MM.1S (cell line): ENCODE data around the gene CORO2A.

Source experiments
- DNase-seq: peaks from one replicate; pipeline ENCODE4 v3.0.0-alpha.2; 2015
- H2AFZ ChIP-seq: fragments of 300-600 bp; sonication (generic); 2 replicates; pipeline ENCODE4 v1.6.0; 2016; ENCODE audit warnings: antibody characterized with exemption, low read length
- H3F3A ChIP-seq: fragments of 300-600 bp; sonication (generic); 2 replicates; pipeline ENCODE4 v1.6.1; 2016; ENCODE audit warnings: mild to moderate bottlenecking, antibody characterized with exemption, low read length, moderate library complexity, mixed read lengths; ENCODE audit not compliant: insufficient read depth
- H3K27ac ChIP-seq: fragments of 300-600 bp; sonication (generic); 2 replicates; pipeline ENCODE4 v1.5.1; 2016; ENCODE audit warnings: mild to moderate bottlenecking, low read length
- H3K27me3 ChIP-seq: fragments of 300-600 bp; sonication (generic); replicated peaks from 2 replicates; pipeline ENCODE4 v1.6.0; 2016; ENCODE audit warnings: low read length; ENCODE audit not compliant: insufficient read depth
- H3K36me3 ChIP-seq: fragments of 300-600 bp; sonication (generic); replicated peaks from 2 replicates; pipeline ENCODE4 v1.6.1; 2016; ENCODE audit warnings: mild to moderate bottlenecking, low read length, mixed read lengths; ENCODE audit not compliant: insufficient read depth
- H3K4me1 ChIP-seq: fragments of 300-600 bp; sonication (generic); 2 replicates; pipeline ENCODE4 v1.6.1; 2016; ENCODE audit warnings: low read length, mixed read lengths
- H3K4me2 ChIP-seq: fragments of 300-600 bp; sonication (generic); 2 replicates; pipeline ENCODE4 v1.6.0; 2016; ENCODE audit warnings: low read depth, low read length
- H3K4me3 ChIP-seq: fragments of 300-600 bp; sonication (generic); 2 replicates; pipeline ENCODE4 v1.5.1; 2016; ENCODE audit warnings: low read length, mixed read lengths
- H3K79me2 ChIP-seq: fragments of 300-600 bp; sonication (generic); 2 replicates; pipeline ENCODE4 v1.6.1; 2016; ENCODE audit warnings: mixed run types, low read length, mixed read lengths
- H3K9ac ChIP-seq: fragments of 300-600 bp; sonication (generic); 2 replicates; pipeline ENCODE4 v1.6.1; 2016; ENCODE audit warnings: low read length, mixed read lengths
- H3K9me2 ChIP-seq: fragments of 300-600 bp; sonication (generic); replicated peaks from 2 replicates; pipeline ENCODE4 v1.6.1; 2016; ENCODE audit warnings: mild to moderate bottlenecking, low read length, mixed read lengths; ENCODE audit not compliant: insufficient read depth
- H3K9me3 ChIP-seq: fragments of 300-600 bp; sonication (generic); replicated peaks from 2 replicates; pipeline ENCODE4 v1.6.1; 2016; ENCODE audit warnings: mild to moderate bottlenecking, low read length, mixed read lengths; ENCODE audit not compliant: insufficient read depth
- H4K20me1 ChIP-seq: fragments of 300-600 bp; sonication (generic); 2 replicates; pipeline ENCODE4 v1.6.1; 2016; ENCODE audit warnings: mild to moderate bottlenecking, low read length, moderate library complexity, mixed read lengths; ENCODE audit not compliant: insufficient read depth
- EZH2 ChIP-seq: fragments of 300-600 bp; sonication (generic); optimal IDR thresholded peaks from 2 replicates; pipeline ENCODE3; 2017; ENCODE audit warnings: low read depth, mild to moderate bottlenecking, antibody characterized with exemption, low read length, mixed read lengths
- EZH2phosphoT487 ChIP-seq: fragments of 300-600 bp; sonication (generic); IDR thresholded peaks from 2 replicates; pipeline ENCODE4 v1.6.1; 2018; ENCODE audit warnings: antibody characterized with exemption, low read length
- TF ChIP-seq, protein P1 (sequence below): fragments of 300-600 bp; sonication (generic); IDR thresholded peaks from 2 replicates; pipeline ENCODE4 v1.5.1; 2016; ENCODE audit warnings: antibody characterized with exemption, low read length, mixed read lengths

The CORO2A gene

GRCh38 chr9:98236901-98237487, 44.6 kb upstream of the CORO2A start:
- Histone ChIP-seq H3K27me3 (no peaks in the 10 kb centered on the region), H3K9me3 (no peaks in the 10 kb centered on the region), H3K79me2 (no peaks in the 10 kb centered on the region), H3K27ac (no peak overlapping the region), H3K4me1 (no peaks in the 10 kb centered on the region), H3K4me2 (no peak overlapping the region), H2AFZ (no peak overlapping the region), H3K9me2 (no peaks in the 10 kb centered on the region), H3K36me3 (no peaks in the 10 kb centered on the region), H3K4me3 (no peak overlapping the region), H4K20me1 (no peaks in the 10 kb centered on the region), H3F3A (no peaks in the 10 kb centered on the region), H3K9ac (no peak overlapping the region)
- no peak for DNase-seq
- TF ChIP-seq EZH2phosphoT487: no peak
- no peak for TF ChIP-seq EZH2
- TF ChIP-seq, protein P1, sequence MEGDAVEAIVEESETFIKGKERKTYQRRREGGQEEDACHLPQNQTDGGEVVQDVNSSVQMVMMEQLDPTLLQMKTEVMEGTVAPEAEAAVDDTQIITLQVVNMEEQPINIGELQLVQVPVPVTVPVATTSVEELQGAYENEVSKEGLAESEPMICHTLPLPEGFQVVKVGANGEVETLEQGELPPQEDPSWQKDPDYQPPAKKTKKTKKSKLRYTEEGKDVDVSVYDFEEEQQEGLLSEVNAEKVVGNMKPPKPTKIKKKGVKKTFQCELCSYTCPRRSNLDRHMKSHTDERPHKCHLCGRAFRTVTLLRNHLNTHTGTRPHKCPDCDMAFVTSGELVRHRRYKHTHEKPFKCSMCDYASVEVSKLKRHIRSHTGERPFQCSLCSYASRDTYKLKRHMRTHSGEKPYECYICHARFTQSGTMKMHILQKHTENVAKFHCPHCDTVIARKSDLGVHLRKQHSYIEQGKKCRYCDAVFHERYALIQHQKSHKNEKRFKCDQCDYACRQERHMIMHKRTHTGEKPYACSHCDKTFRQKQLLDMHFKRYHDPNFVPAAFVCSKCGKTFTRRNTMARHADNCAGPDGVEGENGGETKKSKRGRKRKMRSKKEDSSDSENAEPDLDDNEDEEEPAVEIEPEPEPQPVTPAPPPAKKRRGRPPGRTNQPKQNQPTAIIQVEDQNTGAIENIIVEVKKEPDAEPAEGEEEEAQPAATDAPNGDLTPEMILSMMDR: no peak

DNA sequence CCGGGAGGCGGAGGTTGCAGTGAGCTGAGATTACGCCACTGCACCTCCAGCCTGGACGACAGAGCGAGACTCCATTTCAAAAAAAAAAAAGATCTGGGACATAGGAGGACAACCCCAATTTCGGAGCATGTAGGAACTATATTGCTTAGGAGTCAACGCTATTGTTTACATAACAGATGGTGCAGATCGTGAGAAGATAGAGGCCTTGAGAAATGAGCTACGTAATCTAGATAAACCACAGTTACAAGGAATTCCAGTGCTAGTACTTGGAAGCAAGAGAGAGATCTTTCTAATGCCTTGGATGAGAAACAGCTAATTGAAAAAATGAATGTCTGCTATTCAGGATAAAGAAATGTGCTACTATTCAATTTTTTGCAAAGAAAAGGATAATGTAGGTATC, 42.7 kb upstream of the CORO2A start:
- TF ChIP-seq, protein P1: no peak
- TF ChIP-seq EZH2 (no peak), EZH2phosphoT487 (no peak)
- no peak overlapping the region for H2AFZ ChIP-seq
- H3K9me3 ChIP-seq: no peaks in the 10 kb centered on the region
- H3K27ac ChIP-seq: no peak overlapping the region
- no peaks in the 10 kb centered on the region for H4K20me1 ChIP-seq
- H3K4me2 ChIP-seq: no peak overlapping the region
- H3K4me1 ChIP-seq: no peaks in the 10 kb centered on the region
- no peaks in the 10 kb centered on the region for H3K36me3 ChIP-seq
- no peaks in the 10 kb centered on the region for H3F3A ChIP-seq
- no peak overlapping the region for H3K4me3 ChIP-seq
- DNase-seq: no peak
- H3K27me3 ChIP-seq: no peaks in the 10 kb centered on the region
- H3K9me2 ChIP-seq: no peaks in the 10 kb centered on the region
- no peaks in the 10 kb centered on the region for H3K79me2 ChIP-seq
- H3K9ac ChIP-seq: no peak overlapping the region

GRCh38 chr9:98234245-98234825, 41.9 kb upstream of the CORO2A start:
- Histone ChIP-seq H3K27ac (no peak overlapping the region), H3F3A (no peaks in the 10 kb centered on the region), H3K27me3 (no peaks in the 10 kb centered on the region), H3K9me3 (no peaks in the 10 kb centered on the region), H3K79me2 (no peaks in the 10 kb centered on the region), H2AFZ (0 out of 2 replicates have a peak overlapping the region, but pooled peaks have one; percentile 32), H3K9ac (no peak overlapping the region), H3K4me1 (no peaks in the 10 kb centered on the region), H4K20me1 (no peaks in the 10 kb centered on the region), H3K4me3 (no peak overlapping the region), H3K4me2 (no peak overlapping the region), H3K36me3 (no peaks in the 10 kb centered on the region), H3K9me2 (no peaks in the 10 kb centered on the region)
- DNase-seq: no peak
- TF ChIP-seq, protein P1: no peak
- TF ChIP-seq EZH2phosphoT487: no peak
- no peak for TF ChIP-seq EZH2
